GM12891 (cell line): ENCODE measurements around the gene GDF7.
"Not testable (repeated sequence)": the region's sequence is repeated elsewhere in the genome, so short reads cannot be mapped to it uniquely, and the experiment has no call there.

Experiments used
- PAX5 ChIP-seq: IDR thresholded peaks from 2 replicates; pipeline ENCODE4 v1.6.1; 2011; ENCODE audit warnings: low read length, moderate library complexity, mild to moderate bottlenecking; ENCODE audit not compliant: insufficient read depth, severe bottlenecking
- POLR2A ChIP-seq: IDR thresholded peaks from 2 replicates; pipeline ENCODE4 v1.6.1; 2011; ENCODE audit warnings: low read depth, low read length, control low read depth
- POLR2AphosphoS5 ChIP-seq: IDR thresholded peaks from 2 replicates; pipeline ENCODE4 v1.6.1; 2011; ENCODE audit warnings: low read depth, low read length, control low read depth
- POU2F2 ChIP-seq: IDR thresholded peaks from 2 replicates; pipeline ENCODE4 v1.6.1; 2011; ENCODE audit warnings: low read depth, mild to moderate bottlenecking, control low read depth, low read length, moderate library complexity
- SPI1 ChIP-seq: IDR thresholded peaks from 2 replicates; pipeline ENCODE4 v1.6.1; 2011; ENCODE audit warnings: low read depth, low read length, control low read depth
- TAF1 ChIP-seq: IDR thresholded peaks from 2 replicates; pipeline ENCODE4 v1.6.1; 2011; ENCODE audit warnings: low read depth, low read length, control low read depth

GRCh38 chr2:20713585-20713984 lies 46.6 kb downstream of the GDF7 start:
- TF ChIP-seq POLR2A, POLR2AphosphoS5, PAX5, TAF1, SPI1, POU2F2: not testable (repeated sequence)
